ENCODE results near the gene ARHGEF1.

DNA sequence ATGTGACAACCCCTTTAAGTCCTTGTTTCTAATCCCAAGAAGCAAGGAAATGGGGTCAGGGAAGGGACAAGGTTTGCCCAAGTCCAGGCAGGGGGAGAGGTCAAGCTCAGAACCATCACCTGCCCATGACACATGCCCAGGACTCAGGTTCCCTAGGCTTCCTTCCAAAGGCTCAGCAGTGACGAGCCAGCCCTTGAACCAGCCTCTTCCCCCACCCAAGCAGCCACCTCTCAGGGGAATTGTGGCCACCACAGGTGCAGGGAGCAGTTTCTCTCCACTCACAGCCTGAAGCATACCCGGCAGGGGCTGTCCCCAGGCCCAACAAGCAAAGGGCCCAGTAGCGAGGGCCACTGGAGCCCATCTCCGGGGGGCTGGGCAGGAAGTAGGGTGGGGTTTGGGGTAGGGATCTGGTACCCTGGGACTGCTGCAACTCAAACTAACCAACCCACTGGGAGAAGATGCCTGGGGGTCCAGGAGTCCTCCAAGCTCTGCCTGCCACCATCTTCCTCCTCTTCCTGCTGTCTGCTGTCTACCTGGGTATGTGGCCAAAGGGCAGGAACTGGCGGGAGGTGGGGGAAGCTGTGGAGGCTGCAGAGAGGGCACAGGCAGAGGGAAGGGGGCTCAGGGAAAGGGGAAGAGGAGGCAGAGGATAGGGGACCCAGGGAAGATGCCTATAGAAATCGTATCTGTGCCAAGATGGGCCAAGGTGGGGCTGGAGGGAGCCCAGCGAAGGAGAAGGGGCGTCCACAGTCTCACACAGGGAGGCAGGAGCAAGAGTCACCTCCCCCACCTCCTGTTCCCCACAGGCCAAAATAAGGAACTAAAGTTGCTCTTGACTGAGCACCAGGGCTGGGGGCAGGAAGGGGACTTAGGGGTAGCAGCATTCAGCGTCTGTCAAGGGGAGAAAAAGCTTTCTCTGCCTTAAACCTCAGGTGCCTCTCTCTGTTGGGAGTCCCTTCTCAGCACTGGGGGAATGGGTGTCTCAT is 5.8 kb upstream of the ARHGEF1 start, which contains the start of gene CD79A:
- TF ChIP-seq, protein P1, sequence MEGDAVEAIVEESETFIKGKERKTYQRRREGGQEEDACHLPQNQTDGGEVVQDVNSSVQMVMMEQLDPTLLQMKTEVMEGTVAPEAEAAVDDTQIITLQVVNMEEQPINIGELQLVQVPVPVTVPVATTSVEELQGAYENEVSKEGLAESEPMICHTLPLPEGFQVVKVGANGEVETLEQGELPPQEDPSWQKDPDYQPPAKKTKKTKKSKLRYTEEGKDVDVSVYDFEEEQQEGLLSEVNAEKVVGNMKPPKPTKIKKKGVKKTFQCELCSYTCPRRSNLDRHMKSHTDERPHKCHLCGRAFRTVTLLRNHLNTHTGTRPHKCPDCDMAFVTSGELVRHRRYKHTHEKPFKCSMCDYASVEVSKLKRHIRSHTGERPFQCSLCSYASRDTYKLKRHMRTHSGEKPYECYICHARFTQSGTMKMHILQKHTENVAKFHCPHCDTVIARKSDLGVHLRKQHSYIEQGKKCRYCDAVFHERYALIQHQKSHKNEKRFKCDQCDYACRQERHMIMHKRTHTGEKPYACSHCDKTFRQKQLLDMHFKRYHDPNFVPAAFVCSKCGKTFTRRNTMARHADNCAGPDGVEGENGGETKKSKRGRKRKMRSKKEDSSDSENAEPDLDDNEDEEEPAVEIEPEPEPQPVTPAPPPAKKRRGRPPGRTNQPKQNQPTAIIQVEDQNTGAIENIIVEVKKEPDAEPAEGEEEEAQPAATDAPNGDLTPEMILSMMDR (IDR thresholded peaks at IDR 0.05): no peak
- no peak for TF ChIP-seq POLR2A (IDR thresholded peaks at IDR 0.05)

Measured in heart left ventricle (tissue), 13 donors.